Right lobe of liver (tissue), 6 donors: Measurements from ENCODE around the gene TNFRSF14. TPM values are rescaled to one million over a fixed set of nuclear protein-coding genes. Genes with fewer than 3 reads are reported as not detected.
"Not testable (repeated sequence)": the region's sequence is repeated elsewhere in the genome, so short reads cannot be mapped to it uniquely, and the experiment has no call there.

Experiments
- ATAC-seq, 4 donors: fragments of 200-7000 bp; cut with Tn5 transposase; one replicate each; pipeline ENCODE4 v1.9.1; 2020; ENCODE audit warnings: mild to moderate bottlenecking in 4 of 4, moderate library complexity in 4 of 4
- DNase-seq, 3 donors: peaks; one replicate each; pipeline ENCODE4 v3.0.0-alpha.2; 2020
- H3K27ac ChIP-seq, 3 donors: fragments of 200-600 bp; one replicate each; pipeline ENCODE4 v1.8.0; 2022
- H3K27me3 ChIP-seq, 2 donors: fragments of 200-600 bp; one replicate each; pipeline ENCODE4 v1.8.0; 2022
- H3K36me3 ChIP-seq, 4 donors: fragments of 200-600 bp; sonication (generic) in 1 of 4; one replicate each; pipeline versions ENCODE4 v1.5.1 to v1.8.0; 2017 to 2022; ENCODE audit warnings: control low read depth in 1 of 4
- H3K4me1 ChIP-seq, 4 donors: fragments of 200-600 bp; sonication (generic) in 1 of 4; one replicate each; pipeline versions ENCODE4 v1.5.1 to v1.8.0; 2017 to 2022; ENCODE audit warnings: control low read depth in 1 of 4
- H3K4me3 ChIP-seq, 3 donors: fragments of 200-600 bp; one replicate each; pipeline ENCODE4 v1.8.0; 2022
- H3K9me3 ChIP-seq, 4 donors: fragments of 200-600 bp; sonication (generic) in 1 of 4; one replicate each; pipeline versions ENCODE4 v1.5.1 to v1.8.0; 2017 to 2022; ENCODE audit warnings: control low read depth in 1 of 4
- POLR2A ChIP-seq: fragments of 450-650 bp; IDR thresholded peaks from one replicate; pipeline ENCODE4 v1.6.1; 2017; ENCODE audit warnings: antibody characterized with exemption, mild to moderate bottlenecking
- WGBS: methylation state at CpG from one replicate; pipeline ENCODE4 v1.1.6; 2018; ENCODE audit warnings: low coverage, low lambda C conversion rate; ENCODE audit not compliant: insufficient coverage; ENCODE audit errors: missing lambda C conversion rate; 5-methylcytosine and 5-hydroxymethylcytosine counted together
- intact Hi-C, 2 donors: fragments of 100-400 bp; cut with DNase I; formaldehyde crosslinking; loops; one replicate each; pipeline versions ENCODE4 v1.11.2 to v1.14.1; 2022
- total RNA-seq, 6 experiments: library from RNA; depleted of rRNA in 2 of 6; stranded (reverse); fragments of >200 nt in 2 of 6; fragmentation: NEBNext Ultra II Directional in 3 of 6; extraction: Animal tissue kit (Norgen Biotek cat#: 25700) in 3 of 6; gene quantifications; one replicate each; pipeline versions ENCODE4 v1.1.0 to v1.2.4, GENCODE V29; 2016 to 2023
- TF ChIP-seq, protein P1 (sequence below), 4 donors: fragments of 200-600 bp in 3 of 4; fragments of 450-650 bp in 1 of 4; IDR thresholded peaks; one replicate each; pipeline versions ENCODE4 v1.5.1 to v1.8.0; 2016 to 2022; ENCODE audit warnings: antibody characterized with exemption in 4 of 4, mild to moderate bottlenecking in 2 of 4
- donor health status: DM: no; HTN: yes; CAD: no.
- donor health status: DM: no; HTN: no; CAD: no.
- donor health status: DM: no; HTN: no; CAD: no.
- donor health status: DM: no; HTN: yes; CAD: no.
- donor health status: DM: no; HTN: yes; CAD: no.

The TNFRSF14 gene
- total RNA-seq, 6 experiments from 2014 or later: 31.0 to 54.8 (median 41.1) TPM

DNA sequence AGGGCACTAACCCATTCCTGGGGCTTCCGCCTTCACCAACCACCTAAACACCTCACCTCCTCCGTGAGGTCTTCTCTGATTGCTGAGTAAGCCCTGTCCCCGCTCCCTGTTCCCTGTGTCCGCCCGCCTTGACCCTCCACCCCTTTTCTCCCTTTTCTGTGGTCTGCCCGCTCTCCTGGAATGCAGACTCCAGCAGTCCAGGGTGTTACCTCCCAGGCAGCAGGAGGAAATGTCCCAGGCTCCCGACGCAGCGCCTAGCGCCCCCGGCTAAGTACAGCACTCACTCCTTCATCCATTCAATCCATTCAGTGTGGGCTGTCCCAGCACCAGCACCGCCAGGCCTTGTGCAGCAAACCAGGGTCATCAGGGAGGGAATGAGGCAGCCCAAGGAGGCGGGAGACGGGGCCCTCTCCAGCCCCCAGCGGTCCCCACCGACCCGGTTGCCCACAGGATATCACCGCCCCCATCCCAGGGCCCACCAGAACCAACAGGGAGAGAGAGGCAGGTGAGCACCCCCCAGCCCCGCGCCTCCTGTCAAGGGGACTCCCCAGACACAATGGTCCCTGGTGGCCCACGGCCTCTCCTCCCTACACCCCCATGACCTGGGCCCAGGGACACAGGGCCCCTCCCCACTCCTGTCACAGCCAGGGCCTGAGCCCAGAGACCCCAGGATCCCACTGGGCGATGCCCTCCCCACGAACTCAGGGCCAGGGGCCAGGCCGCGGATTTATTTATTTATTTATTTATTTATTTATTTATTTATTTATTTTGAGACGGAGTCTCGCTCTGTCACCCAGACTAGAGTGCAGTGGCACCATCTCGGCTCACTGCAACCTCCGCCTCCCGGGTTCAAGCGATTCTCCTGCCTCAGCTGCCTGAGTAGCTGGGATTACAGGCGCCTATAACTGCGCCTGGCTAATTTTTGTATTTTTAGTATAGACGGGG is 10.2 kb downstream of the TNFRSF14 start:
- intact Hi-C loops: loop anchor here in 1 of 2 donors (10.0 kb wide), 1 partner anchor 78 kb away; no protein-coding TSS in a partner anchor
- no peaks in the 10 kb centered on the region for H3K4me1 ChIP-seq
- no peak overlapping the region for H3K4me3 ChIP-seq
- DNase-seq: no peak
- no peaks in the 10 kb centered on the region for H3K9me3 ChIP-seq
- ATAC-seq: no peak
- TF ChIP-seq POLR2A: no peak
- TF ChIP-seq, protein P1, sequence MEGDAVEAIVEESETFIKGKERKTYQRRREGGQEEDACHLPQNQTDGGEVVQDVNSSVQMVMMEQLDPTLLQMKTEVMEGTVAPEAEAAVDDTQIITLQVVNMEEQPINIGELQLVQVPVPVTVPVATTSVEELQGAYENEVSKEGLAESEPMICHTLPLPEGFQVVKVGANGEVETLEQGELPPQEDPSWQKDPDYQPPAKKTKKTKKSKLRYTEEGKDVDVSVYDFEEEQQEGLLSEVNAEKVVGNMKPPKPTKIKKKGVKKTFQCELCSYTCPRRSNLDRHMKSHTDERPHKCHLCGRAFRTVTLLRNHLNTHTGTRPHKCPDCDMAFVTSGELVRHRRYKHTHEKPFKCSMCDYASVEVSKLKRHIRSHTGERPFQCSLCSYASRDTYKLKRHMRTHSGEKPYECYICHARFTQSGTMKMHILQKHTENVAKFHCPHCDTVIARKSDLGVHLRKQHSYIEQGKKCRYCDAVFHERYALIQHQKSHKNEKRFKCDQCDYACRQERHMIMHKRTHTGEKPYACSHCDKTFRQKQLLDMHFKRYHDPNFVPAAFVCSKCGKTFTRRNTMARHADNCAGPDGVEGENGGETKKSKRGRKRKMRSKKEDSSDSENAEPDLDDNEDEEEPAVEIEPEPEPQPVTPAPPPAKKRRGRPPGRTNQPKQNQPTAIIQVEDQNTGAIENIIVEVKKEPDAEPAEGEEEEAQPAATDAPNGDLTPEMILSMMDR (IDR thresholded peaks at IDR 0.05): no peak
- H3K36me3 ChIP-seq: no peaks in the 10 kb centered on the region
- 74% methylated on average over 16 of the region's 34 CpGs for WGBS
- no peaks in the 10 kb centered on the region for H3K27me3 ChIP-seq
- no peak overlapping the region for H3K27ac ChIP-seq

DNA sequence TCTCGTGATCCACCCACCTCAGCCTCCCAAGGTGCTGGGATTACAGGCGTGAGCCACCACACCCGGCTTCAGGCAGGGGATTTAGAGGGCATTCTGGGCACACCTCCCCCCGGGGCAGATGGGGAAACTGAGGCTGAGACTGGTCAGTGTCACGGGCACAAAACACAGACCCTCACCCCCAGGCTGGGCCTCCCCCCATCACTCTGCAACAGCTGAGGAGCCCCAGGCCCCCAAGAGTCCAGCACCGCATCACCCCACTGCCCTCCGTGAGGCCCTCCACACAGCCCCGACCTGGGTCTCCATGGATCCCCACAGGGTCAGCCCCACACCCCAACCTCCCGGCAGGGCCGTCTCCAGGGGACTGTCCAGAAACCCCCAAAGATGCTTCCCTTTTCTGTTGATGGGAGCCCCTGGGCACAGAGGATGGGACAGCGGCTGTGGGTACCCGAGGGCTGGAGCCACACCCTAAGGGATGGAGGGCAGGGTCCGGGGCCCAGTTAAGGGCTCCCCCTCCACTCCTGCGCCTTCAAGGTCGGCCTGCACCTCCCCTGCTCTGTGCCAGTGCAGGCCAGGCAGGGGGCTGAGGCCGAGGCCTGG is 11.0 kb downstream of the TNFRSF14 start:
- Histone ChIP-seq H3K36me3 (no peaks in the 10 kb centered on the region), H3K27me3 (no peaks in the 10 kb centered on the region), H3K4me1 (no peaks in the 10 kb centered on the region), H3K4me3 (no peak overlapping the region), H3K27ac (no peak overlapping the region), H3K9me3 (no peaks in the 10 kb centered on the region)
- WGBS: 75% methylated on average over 4 of the region's 16 CpGs
- no peak for ATAC-seq
- no peak for TF ChIP-seq POLR2A
- TF ChIP-seq, protein P1 (IDR thresholded peaks at IDR 0.05): no peak
- intact Hi-C loops: loop anchor here in 1 of 2 donors (10.0 kb wide), 1 partner anchor 78 kb away; no protein-coding TSS in a partner anchor
- no peak for DNase-seq

DNA sequence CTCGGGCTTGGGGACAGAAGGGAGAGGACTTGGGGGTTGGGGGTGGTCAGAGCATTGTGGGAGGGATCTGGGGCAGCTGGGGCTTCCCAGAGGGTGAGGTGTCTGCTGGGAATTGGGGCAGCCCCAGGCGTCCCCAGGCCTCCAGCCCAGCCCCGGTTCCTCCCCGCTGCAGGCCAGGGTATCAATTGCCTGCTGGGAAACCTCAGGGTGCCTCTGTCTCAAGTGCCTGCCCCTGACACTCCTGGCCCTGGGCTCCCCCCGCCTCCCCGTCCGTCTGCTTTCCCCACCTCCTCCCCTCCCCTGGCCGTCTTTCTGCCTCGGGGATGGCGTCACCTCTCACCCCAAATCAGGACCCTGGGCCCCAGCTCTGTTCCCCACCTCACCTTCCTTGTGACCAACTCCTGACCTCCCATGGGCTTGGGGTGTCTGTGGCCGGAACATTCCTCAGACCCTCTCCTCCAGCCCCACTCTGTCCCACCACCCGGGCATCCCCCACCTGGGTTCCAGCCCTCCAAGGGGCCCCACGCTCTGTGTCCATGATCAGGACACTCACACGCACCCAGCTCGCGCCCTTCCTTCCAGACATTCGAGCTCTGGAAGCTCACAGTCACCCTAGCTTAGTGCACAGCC is 12.1 kb downstream of the TNFRSF14 start:
- not testable (repeated sequence) for H3K4me1 ChIP-seq, ATAC-seq, H3K27ac ChIP-seq, H3K27me3 ChIP-seq, DNase-seq, H3K36me3 ChIP-seq, H3K9me3 ChIP-seq, H3K4me3 ChIP-seq
- 60% methylated on average over 1 of the region's 17 CpGs for WGBS
- intact Hi-C loops: loop anchor here in 1 of 2 donors (10.0 kb wide), 1 partner anchor 76 kb away; no protein-coding TSS in a partner anchor

DNA sequence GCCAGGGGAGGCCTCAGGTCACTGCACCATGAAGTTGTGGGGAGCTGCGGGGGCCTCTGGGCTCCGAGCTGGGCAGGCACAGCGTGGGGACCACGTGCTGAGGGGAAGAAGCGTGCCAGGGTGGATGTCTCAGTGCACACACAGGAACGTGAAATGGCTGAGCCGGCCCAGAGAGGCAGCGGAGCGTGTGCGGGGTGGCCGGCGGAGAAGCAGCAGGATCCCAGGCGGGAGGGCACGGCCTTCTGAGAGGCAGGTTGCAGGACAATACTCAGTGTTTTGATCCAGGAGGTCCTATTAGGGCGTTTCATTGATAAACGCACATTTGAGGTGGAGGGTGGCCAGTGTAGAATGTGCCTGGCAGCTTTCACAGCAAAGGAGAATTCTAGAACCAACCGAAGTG is 12.9 kb downstream of the TNFRSF14 start:
- intact Hi-C loops: loop anchor here in 1 of 2 donors (10.0 kb wide), 1 partner anchor 76 kb away; no protein-coding TSS in a partner anchor
- no peaks in the 10 kb centered on the region for H3K4me1 ChIP-seq
- no peak overlapping the region for H3K4me3 ChIP-seq
- H3K27ac ChIP-seq: no peak overlapping the region
- no peak for ATAC-seq
- 83% methylated on average over 14 of the region's 17 CpGs for WGBS
- no peak for DNase-seq
- H3K9me3 ChIP-seq: peaks cover 0 to 8% (median 0%) of the 10 kb centered on the region in 4 donors
- no peaks in the 10 kb centered on the region for H3K27me3 ChIP-seq
- no peaks in the 10 kb centered on the region for H3K36me3 ChIP-seq
- no peak for TF ChIP-seq POLR2A
- TF ChIP-seq, protein P1 (IDR thresholded peaks at IDR 0.05): no peak

DNA sequence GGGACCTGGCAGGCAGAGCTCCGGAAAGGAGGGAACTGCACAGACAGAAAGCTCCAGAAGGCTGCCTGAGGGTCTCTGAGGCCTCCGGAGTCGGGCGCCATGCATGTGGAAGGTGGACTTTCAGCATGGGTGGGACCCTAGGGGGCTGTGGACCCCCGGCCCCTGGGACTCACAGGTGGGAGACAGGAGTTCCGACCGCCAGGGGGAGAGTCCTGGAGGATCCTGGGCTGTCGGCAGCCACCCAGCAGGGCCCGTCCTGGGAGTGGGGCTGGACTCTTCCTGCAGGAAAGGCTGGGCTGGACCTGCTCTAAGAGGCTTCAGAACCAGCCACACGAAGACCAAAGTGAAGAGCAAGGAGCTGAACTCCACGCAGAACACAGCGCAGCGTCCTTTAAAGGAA is 13.5 kb downstream of the TNFRSF14 start:
- not testable (repeated sequence) for H3K4me3 ChIP-seq, H3K9me3 ChIP-seq, H3K27ac ChIP-seq, DNase-seq, H3K36me3 ChIP-seq, ATAC-seq, H3K27me3 ChIP-seq, H3K4me1 ChIP-seq
- intact Hi-C loops: loop anchor here in 1 of 2 donors (10.0 kb wide), 1 partner anchor 75 kb away; no protein-coding TSS in a partner anchor
- WGBS: 80% methylated on average over 1 of the region's 13 CpGs
